ENCODE results near the gene TIAM2. TPM values are rescaled to one million over a fixed set of nuclear protein-coding genes. Genes with fewer than 3 reads are reported as not detected.

TIAM2 gene
- total RNA-seq, 1 experiment from 2014 or later: 12.9 TPM

DNA sequence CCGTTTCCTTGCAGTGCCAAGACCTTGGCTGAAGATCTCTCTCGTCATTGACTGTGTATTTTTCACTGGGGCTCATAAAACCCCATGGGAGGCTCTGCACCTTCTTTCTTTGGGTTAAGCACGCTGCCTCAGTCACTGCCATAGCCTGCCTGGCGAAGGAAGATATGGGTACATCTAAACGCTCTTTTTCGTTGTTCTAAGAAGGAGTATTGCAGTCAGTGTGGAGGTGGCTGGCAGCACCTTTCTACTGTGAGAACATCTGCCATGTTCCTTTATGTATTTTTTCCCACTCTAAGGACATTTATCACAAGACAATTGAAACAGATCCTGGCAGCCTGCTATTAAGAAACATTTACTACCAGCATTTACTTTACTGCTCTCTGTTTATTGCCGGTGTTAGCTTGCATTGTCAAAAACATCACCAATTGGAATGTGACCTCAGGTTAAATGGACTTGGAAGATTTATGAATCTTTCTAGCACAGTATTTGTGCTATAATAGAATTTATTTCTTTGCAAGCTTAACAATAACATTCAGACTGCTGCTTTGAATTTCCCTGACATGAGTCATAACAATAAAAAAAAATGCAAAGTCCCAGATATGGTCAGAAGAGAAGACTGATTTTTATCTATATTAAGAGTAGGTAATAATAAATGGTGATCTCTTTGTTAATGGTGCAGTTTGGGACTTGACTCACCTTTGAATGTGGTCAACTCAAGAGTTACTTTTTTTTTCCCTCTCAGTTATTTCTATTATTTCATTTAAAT lies 206.5 kb downstream of the TIAM2 start:
- H3K27me3 Mint-ChIP-seq (ENCODE audit: unreplicated experiment): no peaks in the 10 kb centered on the region
- CTCF ChIA-PET: no interaction called here
- BruUV-seq (replicated peaks): no TSS peak
- DNase-seq: no peak
- TF ChIP-seq, protein P1, sequence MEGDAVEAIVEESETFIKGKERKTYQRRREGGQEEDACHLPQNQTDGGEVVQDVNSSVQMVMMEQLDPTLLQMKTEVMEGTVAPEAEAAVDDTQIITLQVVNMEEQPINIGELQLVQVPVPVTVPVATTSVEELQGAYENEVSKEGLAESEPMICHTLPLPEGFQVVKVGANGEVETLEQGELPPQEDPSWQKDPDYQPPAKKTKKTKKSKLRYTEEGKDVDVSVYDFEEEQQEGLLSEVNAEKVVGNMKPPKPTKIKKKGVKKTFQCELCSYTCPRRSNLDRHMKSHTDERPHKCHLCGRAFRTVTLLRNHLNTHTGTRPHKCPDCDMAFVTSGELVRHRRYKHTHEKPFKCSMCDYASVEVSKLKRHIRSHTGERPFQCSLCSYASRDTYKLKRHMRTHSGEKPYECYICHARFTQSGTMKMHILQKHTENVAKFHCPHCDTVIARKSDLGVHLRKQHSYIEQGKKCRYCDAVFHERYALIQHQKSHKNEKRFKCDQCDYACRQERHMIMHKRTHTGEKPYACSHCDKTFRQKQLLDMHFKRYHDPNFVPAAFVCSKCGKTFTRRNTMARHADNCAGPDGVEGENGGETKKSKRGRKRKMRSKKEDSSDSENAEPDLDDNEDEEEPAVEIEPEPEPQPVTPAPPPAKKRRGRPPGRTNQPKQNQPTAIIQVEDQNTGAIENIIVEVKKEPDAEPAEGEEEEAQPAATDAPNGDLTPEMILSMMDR (IDR thresholded peaks at IDR 0.05; ENCODE audit: unreplicated experiment): no peak
- peaks cover 11% of the 10 kb centered on the region for H3K4me1 Mint-ChIP-seq (ENCODE audit: low read depth, unreplicated experiment)
- H3K27ac Mint-ChIP-seq (ENCODE audit: unreplicated experiment): no peak overlapping the region
- intact Hi-C loops (cut with micrococcal nuclease; ENCODE audit: unreplicated experiment): no loop called here
- H3K9me3 Mint-ChIP-seq (ENCODE audit: low read depth, unreplicated experiment): no peaks in the 10 kb centered on the region
- no peak overlapping the region for H3K4me3 Mint-ChIP-seq (ENCODE audit: low read depth, unreplicated experiment)
- no peaks in the 10 kb centered on the region for H3K36me3 Mint-ChIP-seq (ENCODE audit: insufficient read depth, unreplicated experiment)

DNA sequence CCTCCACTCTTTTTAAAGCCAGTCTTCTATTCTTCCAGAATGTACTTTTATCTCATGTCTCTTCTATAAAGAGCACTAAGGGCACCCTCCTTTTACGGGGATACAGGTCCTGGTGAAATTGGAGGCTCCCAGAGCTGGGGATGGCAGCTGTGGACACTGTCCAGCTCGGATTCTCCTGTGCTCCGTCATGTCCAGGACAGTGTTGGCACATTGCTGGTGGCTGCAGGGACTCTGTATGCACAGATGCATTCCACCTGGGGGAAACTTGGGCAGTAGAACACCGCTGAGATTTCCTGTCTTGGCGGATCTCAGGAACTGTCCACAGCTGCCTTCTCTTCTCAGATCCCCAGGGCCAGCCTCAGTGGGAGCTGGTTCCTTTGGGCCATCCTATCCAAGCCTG lies 212.1 kb downstream of the TIAM2 start:
- DNase-seq: no peak
- BruUV-seq (replicated peaks): no TSS peak
- H3K36me3 Mint-ChIP-seq (ENCODE audit: insufficient read depth, unreplicated experiment): no peaks in the 10 kb centered on the region
- intact Hi-C loops (cut with micrococcal nuclease; ENCODE audit: unreplicated experiment): no loop called here
- no peaks in the 10 kb centered on the region for H3K27me3 Mint-ChIP-seq (ENCODE audit: unreplicated experiment)
- H3K4me3 Mint-ChIP-seq (ENCODE audit: low read depth, unreplicated experiment): no peak overlapping the region
- CTCF ChIA-PET: no interaction called here
- no peak overlapping the region for H3K27ac Mint-ChIP-seq (ENCODE audit: unreplicated experiment)
- H3K4me1 Mint-ChIP-seq (ENCODE audit: low read depth, unreplicated experiment): no peaks in the 10 kb centered on the region
- TF ChIP-seq, protein P1 (IDR thresholded peaks at IDR 0.05; ENCODE audit: unreplicated experiment): no peak
- no peaks in the 10 kb centered on the region for H3K9me3 Mint-ChIP-seq (ENCODE audit: low read depth, unreplicated experiment)

DNA sequence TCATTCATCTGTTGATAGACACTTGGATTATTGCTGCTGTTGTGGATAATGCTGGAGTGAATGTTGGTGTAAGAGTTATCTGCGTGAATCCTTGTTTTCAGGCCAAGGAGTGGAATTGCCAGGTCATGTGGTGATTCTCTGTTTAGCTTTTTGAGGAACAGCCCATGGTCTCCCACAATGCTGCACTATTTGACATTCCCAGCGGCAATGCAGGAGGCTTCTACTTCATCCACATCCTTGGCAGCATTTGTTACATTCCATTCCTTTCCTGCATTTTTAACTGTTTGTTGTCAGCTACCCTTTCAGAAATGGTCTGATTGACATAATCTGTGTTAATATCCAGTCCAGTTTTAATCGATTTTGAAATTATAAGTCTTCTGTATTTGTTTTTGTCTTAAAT lies 217.0 kb downstream of the TIAM2 start:
- BruUV-seq (replicated peaks): no TSS peak
- H3K4me1 Mint-ChIP-seq (ENCODE audit: low read depth, unreplicated experiment): no peaks in the 10 kb centered on the region
- CTCF ChIA-PET: no interaction called here
- H3K27me3 Mint-ChIP-seq (ENCODE audit: unreplicated experiment): no peaks in the 10 kb centered on the region
- no peak overlapping the region for H3K27ac Mint-ChIP-seq (ENCODE audit: unreplicated experiment)
- TF ChIP-seq, protein P1 (IDR thresholded peaks at IDR 0.05; ENCODE audit: unreplicated experiment): no peak
- H3K4me3 Mint-ChIP-seq (ENCODE audit: low read depth, unreplicated experiment): no peak overlapping the region
- intact Hi-C loops (cut with micrococcal nuclease; ENCODE audit: unreplicated experiment): no loop called here
- H3K36me3 Mint-ChIP-seq (ENCODE audit: insufficient read depth, unreplicated experiment): no peaks in the 10 kb centered on the region
- no peaks in the 10 kb centered on the region for H3K9me3 Mint-ChIP-seq (ENCODE audit: low read depth, unreplicated experiment)
- DNase-seq: no peak

DNA sequence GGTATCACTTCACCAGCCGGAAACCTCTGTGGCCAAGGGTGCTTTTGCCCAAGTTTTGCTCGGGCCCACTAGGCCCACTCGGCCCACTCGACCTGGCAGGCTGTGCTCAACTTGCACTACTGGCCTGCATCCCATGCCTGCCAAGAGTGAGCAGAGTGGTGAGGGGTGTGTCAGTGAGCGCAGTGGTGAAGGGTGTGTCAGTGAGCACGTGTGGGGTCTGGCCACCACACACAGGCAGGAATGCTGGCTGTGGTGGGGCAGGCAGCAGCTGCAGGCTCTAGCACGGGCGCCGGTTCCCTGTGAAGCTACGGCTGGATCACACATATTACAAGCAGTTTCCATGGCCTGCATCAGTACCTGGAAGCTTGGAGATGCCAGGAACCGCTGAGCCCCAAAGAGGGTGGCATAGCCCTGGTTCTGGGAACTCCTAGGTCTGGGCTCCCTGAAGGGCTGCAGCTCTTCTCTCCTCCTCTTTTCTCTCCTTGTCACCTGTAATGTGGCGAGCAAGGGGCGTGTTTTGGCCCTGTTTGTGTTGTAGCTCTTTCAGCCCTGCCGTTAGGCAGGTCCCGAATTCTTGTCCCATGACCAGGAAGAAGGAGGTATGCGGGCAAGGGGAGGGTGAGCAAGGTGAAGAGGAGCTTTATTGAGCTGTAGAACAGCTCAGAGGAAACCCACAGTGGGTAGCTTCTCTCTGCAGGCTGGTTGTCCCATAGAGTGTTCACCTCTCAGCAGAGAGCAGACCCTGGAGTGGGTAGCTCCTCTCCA lies 217.7 kb downstream of the TIAM2 start:
- Mint-ChIP-seq H3K4me1 (ENCODE audit: low read depth, unreplicated experiment) (no peaks in the 10 kb centered on the region), H3K4me3 (ENCODE audit: low read depth, unreplicated experiment) (no peak overlapping the region), H3K36me3 (ENCODE audit: insufficient read depth, unreplicated experiment) (no peaks in the 10 kb centered on the region), H3K9me3 (ENCODE audit: low read depth, unreplicated experiment) (no peaks in the 10 kb centered on the region), H3K27ac (ENCODE audit: unreplicated experiment) (no peak overlapping the region), H3K27me3 (ENCODE audit: unreplicated experiment) (no peaks in the 10 kb centered on the region)
- no TSS peak for BruUV-seq (replicated peaks)
- intact Hi-C loops (cut with micrococcal nuclease; ENCODE audit: unreplicated experiment): no loop called here
- TF ChIP-seq, protein P1 (IDR thresholded peaks at IDR 0.05; ENCODE audit: unreplicated experiment): no peak
- DNase-seq: no peak
- CTCF ChIA-PET: no interaction called here

All from Calu3 (cell line).